IMR-90 (cell line): ENCODE data around the gene ATP1B1. TPM values are rescaled to one million over a fixed set of nuclear protein-coding genes. Genes with fewer than 3 reads are reported as not detected.

Experiments
- ATAC-seq: fragments of 200-7000 bp; cut with Tn5 transposase; 2 replicates; pipeline ENCODE4 v1.9.1; 2020; ENCODE audit warnings: low read depth, mild to moderate bottlenecking, moderate library complexity
- BruUV-seq: library from RNA; stranded (reverse); fragments of 400-500 nt; replicated peaks from 2 replicates; lab custom pipeline; 2021; lab: Mats Ljungman, UMichigan
- CTCF ChIA-PET: fragments of 300-600 bp; formaldehyde crosslinking; extraction: SDS; loops from one replicate; lab custom pipeline; 2021; ENCODE audit warnings: antibody characterized with exemption; lab: Yijun Ruan, JAX
- POLR2A ChIA-PET: fragments of 300-600 bp; sonication (Branson Sonifier 250); formaldehyde crosslinking; loops from one replicate; lab custom pipeline; 2022; ENCODE audit warnings: antibody characterized with exemption; ENCODE audit not compliant: unreplicated experiment; lab: Charles Lee
- DNase-seq: peaks from one replicate; pipeline ENCODE4 v3.0.0; 2013
- H2AFZ ChIP-seq: replicated peaks from 2 replicates; pipeline ENCODE3; 2013; ENCODE audit warnings: low read length, mild to moderate bottlenecking; ENCODE audit not compliant: poor library complexity
- H2AK5ac ChIP-seq: 2 replicates; pipeline ENCODE4 v1.6.1; 2013; ENCODE audit warnings: low read depth, low read length, inconsistent platforms
- H2AK9ac ChIP-seq: replicated peaks from 2 replicates; pipeline ENCODE3; 2013; ENCODE audit warnings: mild to moderate bottlenecking, low read depth, low read length, moderate library complexity; ENCODE audit not compliant: poor library complexity
- H2BK120ac ChIP-seq: 2 replicates; pipeline ENCODE4 v1.6.1; 2013; ENCODE audit warnings: low read depth, low read length, inconsistent platforms
- H2BK15ac ChIP-seq: 3 replicates; pipeline ENCODE4 v1.6.1; 2013; ENCODE audit warnings: low read depth, low read length, inconsistent platforms
- H2BK20ac ChIP-seq: 2 replicates; pipeline ENCODE4 v1.6.1; 2013; ENCODE audit warnings: low read depth, mild to moderate bottlenecking, inconsistent platforms, low read length, moderate library complexity
- H2BK5ac ChIP-seq: 2 replicates; pipeline ENCODE4 v1.6.1; 2013; ENCODE audit warnings: mild to moderate bottlenecking, low read depth, low read length, inconsistent platforms; ENCODE audit not compliant: poor library complexity, severe bottlenecking
- H3K14ac ChIP-seq: replicated peaks from 2 replicates; pipeline ENCODE4 v1.6.1; 2013; ENCODE audit warnings: low read depth, low read length, inconsistent platforms
- H3K18ac ChIP-seq: 2 replicates; pipeline ENCODE4 v1.6.1; 2013; ENCODE audit warnings: low read depth, low read length, control low read depth
- H3K23ac ChIP-seq: 2 replicates; pipeline ENCODE4 v1.6.1; 2013; ENCODE audit warnings: low read depth, low read length, inconsistent platforms
- H3K27ac ChIP-seq: 2 replicates; pipeline ENCODE4 v1.5.1; 2013; ENCODE audit warnings: mild to moderate bottlenecking, control low read depth, low read length; ENCODE audit not compliant: insufficient read depth
- H3K27me3 ChIP-seq: 2 replicates; pipeline ENCODE4 v1.6.1; 2013; ENCODE audit warnings: low read length; ENCODE audit not compliant: control insufficient read depth, insufficient read depth
- H3K36me3 ChIP-seq: 2 replicates; pipeline ENCODE4 v1.6.1; 2013; ENCODE audit warnings: low read length, mixed read lengths; ENCODE audit not compliant: control insufficient read depth, insufficient read depth
- H3K4ac ChIP-seq: 2 replicates; pipeline ENCODE4 v1.6.1; 2013; ENCODE audit warnings: low read depth, low read length, inconsistent platforms
- H3K4me1 ChIP-seq: 2 replicates; pipeline ENCODE4 v1.6.1; 2013; ENCODE audit warnings: low read length, mixed read lengths; ENCODE audit not compliant: control insufficient read depth, insufficient read depth
- H3K4me2 ChIP-seq: 2 replicates; pipeline ENCODE4 v1.6.1; 2013; ENCODE audit warnings: low read depth, mild to moderate bottlenecking, control low read depth, low read length, moderate library complexity
- H3K4me3 ChIP-seq: 2 replicates; pipeline ENCODE4 v1.5.1; 2013; ENCODE audit warnings: low read depth, mild to moderate bottlenecking, control low read depth, low read length, moderate library complexity; ENCODE audit not compliant: insufficient read depth
- H3K56ac ChIP-seq: 2 replicates; pipeline ENCODE4 v1.6.1; 2013; ENCODE audit warnings: low read length, inconsistent platforms; ENCODE audit not compliant: insufficient read depth; ENCODE audit errors: extremely low read depth
- H3K79me1 ChIP-seq, 2 experiments: 2 replicates each; pipeline ENCODE4 v1.6.1; 2013; ENCODE audit warnings: low read length in 2 of 2, inconsistent platforms in 1 of 2, low read depth in 1 of 2
- H3K9ac ChIP-seq: 2 replicates; pipeline ENCODE4 v1.6.1; 2013; ENCODE audit warnings: low read depth, low read length, control low read depth
- H3K9me1 ChIP-seq: 2 replicates; pipeline ENCODE4 v1.6.1; 2013; ENCODE audit warnings: low read length, inconsistent platforms; ENCODE audit not compliant: insufficient read depth
- H3K9me3 ChIP-seq: 2 replicates; pipeline ENCODE4 v1.6.1; 2013; ENCODE audit warnings: low read length; ENCODE audit not compliant: control insufficient read depth, insufficient read depth
- H4K20me1 ChIP-seq: 2 replicates; pipeline ENCODE4 v1.6.1; 2013; ENCODE audit warnings: low read length, inconsistent platforms; ENCODE audit not compliant: insufficient read depth
- H4K5ac ChIP-seq: 2 replicates; pipeline ENCODE4 v1.6.1; 2013; ENCODE audit warnings: mild to moderate bottlenecking, low read depth, low read length, control low read depth
- H4K8ac ChIP-seq, 2 experiments: 2 replicates each; pipeline ENCODE4 v1.6.1; 2013; ENCODE audit warnings: low read depth in 2 of 2, low read length in 2 of 2, control low read depth in 1 of 2, inconsistent platforms in 1 of 2
- H4K91ac ChIP-seq: 2 replicates; pipeline ENCODE4 v1.6.1; 2013; ENCODE audit warnings: low read depth, low read length, inconsistent platforms; ENCODE audit not compliant: insufficient read depth
- CHD1 ChIP-seq: IDR thresholded peaks from 2 replicates; pipeline ENCODE4 v1.6.1; 2012; ENCODE audit warnings: low read depth, low read length, improper control_type of control experiment
- ELK1 ChIP-seq: fragments of 150-350 bp; IDR thresholded peaks from 2 replicates; pipeline ENCODE4 v1.6.1; 2016; ENCODE audit warnings: low read depth, mild to moderate bottlenecking, low read length, moderate library complexity, borderline replicate concordance
- MAFK ChIP-seq: IDR thresholded peaks from 2 replicates; pipeline ENCODE4 v1.6.1; 2012; ENCODE audit warnings: low read depth, low read length, improper control_type of control experiment
- MXI1 ChIP-seq: IDR thresholded peaks from 2 replicates; pipeline ENCODE4 v1.6.1; 2012; ENCODE audit warnings: low read depth, mild to moderate bottlenecking, low read length, moderate library complexity, borderline replicate concordance
- POLR2A ChIP-seq: IDR thresholded peaks from 2 replicates; pipeline ENCODE4 v1.6.1; 2012; ENCODE audit warnings: mild to moderate bottlenecking, low read depth, low read length
- RAD21 ChIP-seq: IDR thresholded peaks from 2 replicates; pipeline ENCODE4 v1.6.1; 2012; ENCODE audit warnings: low read length, improper control_type of control experiment
- RCOR1 ChIP-seq: IDR thresholded peaks from 2 replicates; pipeline ENCODE4 v1.6.1; 2012; ENCODE audit warnings: mild to moderate bottlenecking, low read length, improper control_type of control experiment; ENCODE audit not compliant: insufficient replicate concordance
- RFX5 ChIP-seq: IDR thresholded peaks from 2 replicates; pipeline ENCODE4 v1.8.0; 2012; ENCODE audit warnings: low read depth, mild to moderate bottlenecking, low read length, moderate library complexity
- SMC3 ChIP-seq: fragments of 150-350 bp; IDR thresholded peaks from 2 replicates; pipeline ENCODE4 v1.6.1; 2016; ENCODE audit warnings: low read depth, mild to moderate bottlenecking, antibody characterized with exemption, low read length, moderate library complexity
- WGBS, 2 experiments: methylation state at CpG; one replicate each; pipeline versions ENCODE4 v1.1.5 to v1.1.7; 2013; ENCODE audit warnings: missing lambda C conversion rate in 2 of 2; ENCODE audit not compliant: insufficient read length in 1 of 2; ENCODE audit errors: extremely low coverage in 2 of 2; 5-methylcytosine and 5-hydroxymethylcytosine counted together
- dilution Hi-C: fragments of 300-500 bp; cut with HindIII; formaldehyde crosslinking; loops from one replicate; pipeline ENCODE4 v1.14.3; 2018; ENCODE audit warnings: low sequenced_read_pairs; ENCODE audit not compliant: unreplicated experiment
- in situ Hi-C: fragments of 300-500 bp; cut with MboI; formaldehyde crosslinking; loops from 3 replicates; pipeline ENCODE4 v1.14.3; 2019; ENCODE audit warnings: low sequenced_read_pairs, inconsistent platforms, mixed read lengths
- intact Hi-C: fragments of 100-400 bp; cut with micrococcal nuclease; formaldehyde crosslinking; loops from 2 replicates; pipeline ENCODE4 v1.10.0; 2022
- polyA plus RNA-seq, 3 experiments: library from polyadenylated mRNA; depleted of rRNA; stranded (reverse); fragments of >200 nt; gene quantifications; 2 replicates each; pipeline ENCODE4 v1.2.3, GENCODE V29; 2012; ENCODE audit warnings: low replicate concordance in 1 of 3
- total RNA-seq: library from RNA; depleted of rRNA; stranded (reverse); fragments of >200 nt; gene quantifications from 2 replicates; pipeline ENCODE4 v1.2.3, GENCODE V29; 2012
- TF ChIP-seq, protein P1 (sequence below): conservative IDR thresholded peaks from 2 replicates; pipeline ENCODE4 v1.5.1; 2012; ENCODE audit warnings: mild to moderate bottlenecking, low read depth, low read length, improper control_type of control experiment

Gene ATP1B1
- total and polyA plus RNA-seq, 2 of the 4 experiments (the other 2 are of a cell fraction), result 14.5 to 22.1 TPM

DNA sequence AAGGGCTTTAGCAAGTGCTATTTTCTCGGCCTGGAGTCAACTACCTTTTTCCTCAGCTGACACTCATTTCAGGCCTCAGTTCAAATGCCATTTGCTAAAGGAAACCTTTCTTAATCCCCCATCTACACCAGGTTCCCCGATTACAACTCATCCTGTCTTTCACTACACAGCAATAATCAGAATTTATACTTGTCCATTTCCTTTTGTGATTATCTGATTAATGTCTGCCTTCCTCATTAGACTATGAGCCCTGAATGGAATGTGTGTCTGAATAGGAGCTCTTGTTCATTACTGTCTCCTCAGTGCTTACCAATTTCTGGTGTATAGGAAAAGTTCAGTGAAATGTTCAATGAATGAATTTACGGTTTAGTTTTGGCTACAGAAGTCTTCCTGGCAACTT, 36.9 kb downstream of the ATP1B1 start:
- no peaks in the 10 kb centered on the region for H3K4me1 ChIP-seq
- CTCF ChIA-PET, result interaction anchor here (1.1 kb wide), 1 partner anchor 205 kb away, joined by 3 read pairs; no protein-coding TSS in a partner anchor
- no peak overlapping the region for H3K56ac ChIP-seq
- WGBS, 2 experiments, result no CpG with 5 or more reads among the region's 3 CpGs
- in situ Hi-C loops, result no loop called here
- no peak overlapping the region for H4K91ac ChIP-seq
- BruUV-seq, result no TSS peak
- intact Hi-C loops, result no loop called here
- TF ChIP-seq RCOR1, result no peak
- TF ChIP-seq ELK1, result no peak
- no peak for TF ChIP-seq SMC3
- no peak for TF ChIP-seq RAD21
- TF ChIP-seq CHD1, result no peak
- no peak for TF ChIP-seq MXI1
- TF ChIP-seq RFX5, result no peak
- no peak for TF ChIP-seq POLR2A
- no peak for TF ChIP-seq MAFK
- TF ChIP-seq, protein P1, sequence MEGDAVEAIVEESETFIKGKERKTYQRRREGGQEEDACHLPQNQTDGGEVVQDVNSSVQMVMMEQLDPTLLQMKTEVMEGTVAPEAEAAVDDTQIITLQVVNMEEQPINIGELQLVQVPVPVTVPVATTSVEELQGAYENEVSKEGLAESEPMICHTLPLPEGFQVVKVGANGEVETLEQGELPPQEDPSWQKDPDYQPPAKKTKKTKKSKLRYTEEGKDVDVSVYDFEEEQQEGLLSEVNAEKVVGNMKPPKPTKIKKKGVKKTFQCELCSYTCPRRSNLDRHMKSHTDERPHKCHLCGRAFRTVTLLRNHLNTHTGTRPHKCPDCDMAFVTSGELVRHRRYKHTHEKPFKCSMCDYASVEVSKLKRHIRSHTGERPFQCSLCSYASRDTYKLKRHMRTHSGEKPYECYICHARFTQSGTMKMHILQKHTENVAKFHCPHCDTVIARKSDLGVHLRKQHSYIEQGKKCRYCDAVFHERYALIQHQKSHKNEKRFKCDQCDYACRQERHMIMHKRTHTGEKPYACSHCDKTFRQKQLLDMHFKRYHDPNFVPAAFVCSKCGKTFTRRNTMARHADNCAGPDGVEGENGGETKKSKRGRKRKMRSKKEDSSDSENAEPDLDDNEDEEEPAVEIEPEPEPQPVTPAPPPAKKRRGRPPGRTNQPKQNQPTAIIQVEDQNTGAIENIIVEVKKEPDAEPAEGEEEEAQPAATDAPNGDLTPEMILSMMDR, result no peak
- H3K9ac ChIP-seq, result no peak overlapping the region
- H3K79me1 ChIP-seq, result no peaks in the 10 kb centered on the region
- H2BK120ac ChIP-seq, result no peak overlapping the region
- no peak for DNase-seq
- no peak for ATAC-seq
- H4K8ac ChIP-seq, result no peak overlapping the region
- dilution Hi-C loops, result no loop called here
- H3K23ac ChIP-seq, result no peak overlapping the region
- no peak overlapping the region for H2BK15ac ChIP-seq
- no peak overlapping the region for H3K4me3 ChIP-seq
- H3K14ac ChIP-seq, result no peak overlapping the region
- H2AK9ac ChIP-seq, result no peak overlapping the region
- H3K4ac ChIP-seq, result no peak overlapping the region
- H3K4me2 ChIP-seq, result no peak overlapping the region
- no peak overlapping the region for H2AFZ ChIP-seq
- H2BK20ac ChIP-seq, result no peak overlapping the region
- H3K36me3 ChIP-seq, result no peaks in the 10 kb centered on the region
- POLR2A ChIA-PET, result no interaction called here
- no peaks in the 10 kb centered on the region for H3K27me3 ChIP-seq
- no peaks in the 10 kb centered on the region for H3K9me3 ChIP-seq
- no peak overlapping the region for H3K27ac ChIP-seq
- no peak overlapping the region for H4K5ac ChIP-seq
- no peak overlapping the region for H2BK5ac ChIP-seq
- no peak overlapping the region for H2AK5ac ChIP-seq
- no peaks in the 10 kb centered on the region for H3K9me1 ChIP-seq
- no peak overlapping the region for H3K18ac ChIP-seq
- no peaks in the 10 kb centered on the region for H4K20me1 ChIP-seq
